ENCODE results near the gene FAM200C. TPM values are rescaled to one million over a fixed set of nuclear protein-coding genes. Genes with fewer than 3 reads are reported as not detected.

FAM200C gene
- total and polyA plus RNA-seq, 2 experiments from 2014 or later, result 3.0 to 5.3 TPM

DNA sequence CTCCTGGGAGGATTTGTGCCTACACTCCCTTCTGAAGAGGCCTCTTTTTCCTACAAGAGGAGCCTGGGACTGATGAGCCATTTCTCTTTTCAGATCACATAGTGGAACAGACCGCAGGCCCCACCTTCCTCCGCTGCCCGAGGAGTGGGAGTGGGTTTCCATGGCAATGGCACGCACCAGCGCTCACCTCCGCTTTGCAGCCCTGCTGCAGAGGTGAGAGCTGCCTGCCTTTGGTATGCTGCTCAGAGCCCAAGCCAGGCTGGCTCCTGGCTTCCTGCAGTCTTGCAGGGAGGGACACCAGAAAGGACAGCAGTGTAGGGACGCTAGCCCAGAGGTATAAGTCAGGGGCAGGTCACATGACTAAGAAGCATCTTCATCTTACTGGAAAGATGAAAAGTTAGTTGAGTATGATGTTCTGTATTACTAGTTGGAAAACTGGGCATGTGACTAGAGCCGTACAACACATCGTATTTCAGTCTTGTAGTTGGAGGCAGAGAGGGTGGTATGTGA lies 34.2 kb upstream of the FAM200C start:
- no peak overlapping the region for H2AFZ ChIP-seq
- no peaks in the 10 kb centered on the region for H3K79me2 ChIP-seq
- no peaks in the 10 kb centered on the region for H4K20me1 ChIP-seq (ENCODE audit: insufficient read depth, poor library complexity, severe bottlenecking)
- H3K4me2 ChIP-seq, result no peak overlapping the region
- no peaks in the 10 kb centered on the region for H3K4me1 ChIP-seq (ENCODE audit: insufficient read depth)
- H3K27me3 ChIP-seq, result no peaks in the 10 kb centered on the region
- no peaks in the 10 kb centered on the region for H3K9me3 ChIP-seq (ENCODE audit: low read depth)
- 50% methylated on average over 9 of the region's 9 CpGs for WGBS (ENCODE audit: low lambda C conversion rate, missing lambda C conversion rate)
- H3K9me2 ChIP-seq (replicated peaks; ENCODE audit: insufficient read depth), result no peaks in the 10 kb centered on the region
- no peak overlapping the region for H3K27ac ChIP-seq
- peak; percentile 64 for DNase-seq (ENCODE audit: low spot score)
- no peak for TF ChIP-seq EZH2phosphoT487 (IDR thresholded peaks at IDR 0.05; ENCODE audit: low read depth, severe bottlenecking, unreplicated experiment)
- TF ChIP-seq, protein P1, sequence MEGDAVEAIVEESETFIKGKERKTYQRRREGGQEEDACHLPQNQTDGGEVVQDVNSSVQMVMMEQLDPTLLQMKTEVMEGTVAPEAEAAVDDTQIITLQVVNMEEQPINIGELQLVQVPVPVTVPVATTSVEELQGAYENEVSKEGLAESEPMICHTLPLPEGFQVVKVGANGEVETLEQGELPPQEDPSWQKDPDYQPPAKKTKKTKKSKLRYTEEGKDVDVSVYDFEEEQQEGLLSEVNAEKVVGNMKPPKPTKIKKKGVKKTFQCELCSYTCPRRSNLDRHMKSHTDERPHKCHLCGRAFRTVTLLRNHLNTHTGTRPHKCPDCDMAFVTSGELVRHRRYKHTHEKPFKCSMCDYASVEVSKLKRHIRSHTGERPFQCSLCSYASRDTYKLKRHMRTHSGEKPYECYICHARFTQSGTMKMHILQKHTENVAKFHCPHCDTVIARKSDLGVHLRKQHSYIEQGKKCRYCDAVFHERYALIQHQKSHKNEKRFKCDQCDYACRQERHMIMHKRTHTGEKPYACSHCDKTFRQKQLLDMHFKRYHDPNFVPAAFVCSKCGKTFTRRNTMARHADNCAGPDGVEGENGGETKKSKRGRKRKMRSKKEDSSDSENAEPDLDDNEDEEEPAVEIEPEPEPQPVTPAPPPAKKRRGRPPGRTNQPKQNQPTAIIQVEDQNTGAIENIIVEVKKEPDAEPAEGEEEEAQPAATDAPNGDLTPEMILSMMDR (IDR thresholded peaks at IDR 0.05; ENCODE audit: poor library complexity), result no peak
- TF ChIP-seq EZH2 (IDR thresholded peaks at IDR 0.05; ENCODE audit: borderline replicate concordance), result no peak
- H3K36me3 ChIP-seq (replicated peaks; ENCODE audit: insufficient read depth, low read depth), result no peaks in the 10 kb centered on the region
- H3K4me3 ChIP-seq, result no peak overlapping the region

DNA sequence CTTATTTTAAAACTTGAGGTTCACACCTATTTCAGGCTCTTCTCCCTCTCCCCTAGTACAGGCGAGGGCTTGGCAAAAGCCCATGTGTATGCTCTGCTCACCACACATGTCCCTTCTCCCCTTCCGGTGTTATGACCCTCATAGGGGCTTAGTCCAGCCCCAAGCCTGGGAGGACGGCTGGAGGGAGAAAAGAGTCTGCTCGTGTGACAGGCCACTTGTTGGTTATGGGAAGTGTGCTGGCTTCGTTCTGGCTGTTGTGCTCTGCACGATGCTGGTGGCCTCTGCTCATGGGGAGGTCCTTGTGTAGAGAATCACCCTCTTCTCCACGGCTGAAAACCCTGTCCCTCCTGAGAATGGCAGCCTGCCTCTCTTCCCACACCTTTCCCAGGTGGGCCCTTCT lies 32.9 kb upstream of the FAM200C start:
- DNase-seq (ENCODE audit: low spot score), result no peak
- TF ChIP-seq, protein P1 (IDR thresholded peaks at IDR 0.05; ENCODE audit: poor library complexity), result no peak
- no peak for TF ChIP-seq EZH2 (IDR thresholded peaks at IDR 0.05; ENCODE audit: borderline replicate concordance)
- no peak for TF ChIP-seq EZH2phosphoT487 (IDR thresholded peaks at IDR 0.05; ENCODE audit: low read depth, severe bottlenecking, unreplicated experiment)
- WGBS (ENCODE audit: low lambda C conversion rate, missing lambda C conversion rate), result 89% methylated on average over 7 of the region's 7 CpGs
- H4K20me1 ChIP-seq (ENCODE audit: insufficient read depth, poor library complexity, severe bottlenecking), result no peaks in the 10 kb centered on the region
- H3K27ac ChIP-seq, result no peak overlapping the region
- no peaks in the 10 kb centered on the region for H3K79me2 ChIP-seq
- no peaks in the 10 kb centered on the region for H3K9me3 ChIP-seq (ENCODE audit: low read depth)
- no peak overlapping the region for H3K4me2 ChIP-seq
- no peaks in the 10 kb centered on the region for H3K9me2 ChIP-seq (replicated peaks; ENCODE audit: insufficient read depth)
- H3K27me3 ChIP-seq, result no peaks in the 10 kb centered on the region
- H3K4me3 ChIP-seq, result no peak overlapping the region
- H3K4me1 ChIP-seq (ENCODE audit: insufficient read depth), result no peaks in the 10 kb centered on the region
- no peak overlapping the region for H2AFZ ChIP-seq
- H3K36me3 ChIP-seq (replicated peaks; ENCODE audit: insufficient read depth, low read depth), result no peaks in the 10 kb centered on the region

DNA sequence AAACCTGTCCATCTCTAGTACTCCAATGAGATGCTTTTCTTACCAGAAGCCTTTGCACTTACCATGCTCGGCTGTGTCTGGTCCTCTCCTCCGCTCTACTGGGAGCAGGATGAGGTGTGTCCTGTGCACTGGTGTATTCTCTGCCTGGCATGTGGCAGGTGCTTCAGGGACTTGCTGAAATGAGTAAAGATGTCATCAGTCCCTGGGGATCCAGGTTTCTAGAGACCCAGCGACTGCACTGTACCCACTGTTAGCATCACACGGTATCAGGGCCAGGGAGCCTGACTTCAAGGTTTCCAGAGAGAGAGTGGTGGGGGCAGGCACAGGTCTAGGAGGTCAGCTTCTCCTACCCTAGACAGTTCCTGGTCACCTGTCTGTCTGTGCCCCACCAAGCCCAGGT lies 32.3 kb upstream of the FAM200C start:
- H4K20me1 ChIP-seq (ENCODE audit: insufficient read depth, poor library complexity, severe bottlenecking), result no peaks in the 10 kb centered on the region
- 94% methylated on average over 4 of the region's 4 CpGs for WGBS (ENCODE audit: low lambda C conversion rate, missing lambda C conversion rate)

More for the DNA sequence above, 32.3 kb upstream of the FAM200C start:
- DNase-seq (ENCODE audit: low spot score), result no peak
- H3K4me3 ChIP-seq, result no peak overlapping the region
- no peaks in the 10 kb centered on the region for H3K9me2 ChIP-seq (replicated peaks; ENCODE audit: insufficient read depth)
- no peaks in the 10 kb centered on the region for H3K27me3 ChIP-seq
- no peaks in the 10 kb centered on the region for H3K79me2 ChIP-seq
- no peak overlapping the region for H3K27ac ChIP-seq
- H3K4me1 ChIP-seq (ENCODE audit: insufficient read depth), result no peaks in the 10 kb centered on the region
- TF ChIP-seq EZH2 (IDR thresholded peaks at IDR 0.05; ENCODE audit: borderline replicate concordance) (no peak), EZH2phosphoT487 (IDR thresholded peaks at IDR 0.05; ENCODE audit: low read depth, severe bottlenecking, unreplicated experiment) (no peak)
- TF ChIP-seq, protein P1 (IDR thresholded peaks at IDR 0.05; ENCODE audit: poor library complexity), result no peak
- no peaks in the 10 kb centered on the region for H3K9me3 ChIP-seq (ENCODE audit: low read depth)
- no peaks in the 10 kb centered on the region for H3K36me3 ChIP-seq (replicated peaks; ENCODE audit: insufficient read depth, low read depth)
- H3K4me2 ChIP-seq, result no peak overlapping the region
- no peak overlapping the region for H2AFZ ChIP-seq

Measured in hepatocyte (in vitro differentiated cells).